T follicular helper cell (primary cell): ENCODE results near the gene EHMT1.
"Not testable (repeated sequence)": the region's sequence is repeated elsewhere in the genome, so short reads cannot be mapped to it uniquely, and the experiment has no call there.

Source experiments
- DNase-seq: peaks from one replicate; pipeline ENCODE4 v3.0.0-alpha.2; 2020; ENCODE audit warnings: low read depth

EHMT1 gene

DNA sequence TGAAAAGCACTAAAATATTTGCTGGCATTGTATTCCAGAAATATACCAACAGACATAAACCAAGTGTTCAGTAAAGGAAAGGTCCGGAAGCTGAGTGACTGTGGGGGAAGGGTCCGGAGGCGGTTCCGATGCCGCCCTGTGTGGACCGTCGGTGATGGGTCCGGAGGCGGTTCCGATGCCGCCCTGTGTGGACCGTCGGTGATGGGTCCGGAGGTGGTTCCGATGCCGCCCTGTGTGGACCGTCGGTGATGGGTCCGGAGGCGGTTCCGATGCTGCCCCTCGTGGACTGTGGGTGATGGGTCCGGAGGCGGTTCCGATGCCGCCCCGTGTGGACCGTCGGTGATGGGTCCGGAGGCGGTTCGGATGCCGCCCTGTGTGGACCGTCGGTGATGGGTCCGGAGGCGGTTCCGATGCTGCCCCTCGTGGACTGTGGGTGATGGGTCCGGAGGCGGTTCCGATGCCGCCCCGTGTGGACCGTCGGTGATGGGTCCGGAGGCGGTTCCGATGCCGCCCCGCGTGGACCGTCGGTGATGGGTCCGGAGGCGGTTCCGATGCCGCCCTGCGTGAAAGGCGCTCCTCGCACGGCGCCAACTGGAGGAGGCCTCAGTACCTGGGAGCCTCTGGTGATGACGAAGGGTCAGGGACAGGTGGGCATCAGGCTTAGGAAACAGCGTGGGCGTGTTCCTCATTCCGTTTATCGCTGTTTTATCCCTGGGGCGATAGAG, 191.1 kb downstream of the EHMT1 start:
- DNase-seq = not testable (repeated sequence)

DNA sequence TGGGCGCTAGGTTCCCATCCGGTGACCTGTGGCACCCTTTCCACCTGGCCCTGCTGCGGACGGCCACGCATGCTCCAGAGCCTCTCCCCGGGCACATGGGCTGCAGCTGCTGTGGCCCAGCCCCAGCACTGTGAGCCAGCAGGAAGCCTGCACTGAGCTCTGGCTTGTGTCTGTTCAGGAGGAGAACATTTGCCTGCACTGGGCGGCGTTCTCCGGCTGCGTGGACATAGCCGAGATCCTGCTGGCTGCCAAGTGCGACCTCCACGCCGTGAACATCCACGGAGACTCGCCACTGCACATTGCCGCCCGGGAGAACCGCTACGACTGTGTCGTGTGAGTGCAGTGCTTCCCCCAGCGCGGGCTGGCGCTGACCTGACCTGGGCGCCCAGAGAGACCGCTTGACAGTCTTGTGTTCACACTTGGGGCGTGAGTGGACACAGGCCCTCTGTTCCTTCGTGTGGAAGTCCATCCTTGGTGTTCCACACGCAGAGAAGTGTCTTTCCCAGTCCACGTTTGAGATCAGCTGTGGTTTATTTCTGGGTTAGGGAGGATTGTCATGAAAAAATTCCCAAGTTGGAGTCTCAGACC, 192.6 kb downstream of the EHMT1 start:
- no peak for DNase-seq

DNA sequence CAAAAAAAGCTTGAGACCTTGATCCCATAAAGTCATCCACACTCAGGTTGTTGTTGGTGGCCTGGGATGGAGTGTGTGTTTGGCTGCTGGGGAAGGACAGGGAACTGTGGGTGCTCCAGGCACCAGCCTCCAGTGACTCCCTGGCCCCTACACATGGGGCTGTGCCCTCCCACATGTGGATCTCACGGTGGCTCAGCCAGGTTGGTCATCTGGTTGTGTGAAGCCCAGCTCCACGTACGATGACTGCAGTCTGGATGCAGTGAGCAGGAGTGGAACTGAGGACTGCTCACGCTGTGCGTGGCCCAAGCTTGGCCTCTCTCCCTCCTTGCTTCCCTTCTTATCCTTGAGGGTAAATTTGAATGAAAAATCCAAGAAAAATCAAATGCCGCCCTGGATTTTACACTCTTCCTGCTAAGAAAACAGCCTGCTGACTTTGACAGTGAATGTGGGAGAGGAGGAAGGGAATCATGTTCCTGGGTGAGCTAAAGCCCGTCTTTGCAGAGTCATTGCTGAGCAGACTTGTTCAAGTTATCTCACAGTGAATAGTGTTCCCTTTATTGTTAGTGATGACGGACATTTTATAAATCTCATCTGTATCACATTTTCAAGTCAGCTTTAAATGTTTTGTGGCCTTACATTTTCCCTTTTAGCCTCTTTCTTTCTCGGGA, 193.7 kb downstream of the EHMT1 start:
- DNase-seq = no peak

GRCh38 chr9:137813167-137813566, 194.4 kb downstream of the EHMT1 start:
- DNase-seq = no peak

GRCh38 chr9:137813651-137814415, 195.0 kb downstream of the EHMT1 start:
- DNase-seq = no peak

GRCh38 chr9:137814436-137814835, 195.6 kb downstream of the EHMT1 start:
- no peak for DNase-seq

DNA sequence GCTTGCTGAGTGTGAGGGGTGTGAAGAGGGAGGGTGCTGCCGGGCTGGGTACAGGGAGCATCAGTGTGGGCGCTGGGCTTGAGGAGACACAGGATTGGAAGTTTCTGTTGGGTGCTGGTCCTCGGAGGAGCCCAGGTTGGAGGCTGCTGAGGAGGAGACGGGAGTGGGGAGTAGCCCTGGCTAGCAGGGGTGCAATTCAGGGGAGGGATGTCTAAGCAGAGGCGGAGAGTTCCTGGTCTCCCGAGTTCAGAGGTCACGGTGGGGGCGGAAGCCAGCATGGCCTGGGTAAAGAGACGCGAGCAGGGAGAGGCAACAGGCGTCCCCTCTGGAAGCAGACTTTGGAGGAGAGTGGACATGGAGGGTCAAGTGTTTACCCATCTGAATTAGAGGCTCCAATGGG, 196.0 kb downstream of the EHMT1 start:
- DNase-seq = no peak

GRCh38 chr9:137815256-137816255, 196.8 kb downstream of the EHMT1 start:
- DNase-seq = no peak

- no peak for DNase-seq
Observed at GRCh38 chr9:137816531-137817235, 197.9 kb downstream of the EHMT1 start.

DNA sequence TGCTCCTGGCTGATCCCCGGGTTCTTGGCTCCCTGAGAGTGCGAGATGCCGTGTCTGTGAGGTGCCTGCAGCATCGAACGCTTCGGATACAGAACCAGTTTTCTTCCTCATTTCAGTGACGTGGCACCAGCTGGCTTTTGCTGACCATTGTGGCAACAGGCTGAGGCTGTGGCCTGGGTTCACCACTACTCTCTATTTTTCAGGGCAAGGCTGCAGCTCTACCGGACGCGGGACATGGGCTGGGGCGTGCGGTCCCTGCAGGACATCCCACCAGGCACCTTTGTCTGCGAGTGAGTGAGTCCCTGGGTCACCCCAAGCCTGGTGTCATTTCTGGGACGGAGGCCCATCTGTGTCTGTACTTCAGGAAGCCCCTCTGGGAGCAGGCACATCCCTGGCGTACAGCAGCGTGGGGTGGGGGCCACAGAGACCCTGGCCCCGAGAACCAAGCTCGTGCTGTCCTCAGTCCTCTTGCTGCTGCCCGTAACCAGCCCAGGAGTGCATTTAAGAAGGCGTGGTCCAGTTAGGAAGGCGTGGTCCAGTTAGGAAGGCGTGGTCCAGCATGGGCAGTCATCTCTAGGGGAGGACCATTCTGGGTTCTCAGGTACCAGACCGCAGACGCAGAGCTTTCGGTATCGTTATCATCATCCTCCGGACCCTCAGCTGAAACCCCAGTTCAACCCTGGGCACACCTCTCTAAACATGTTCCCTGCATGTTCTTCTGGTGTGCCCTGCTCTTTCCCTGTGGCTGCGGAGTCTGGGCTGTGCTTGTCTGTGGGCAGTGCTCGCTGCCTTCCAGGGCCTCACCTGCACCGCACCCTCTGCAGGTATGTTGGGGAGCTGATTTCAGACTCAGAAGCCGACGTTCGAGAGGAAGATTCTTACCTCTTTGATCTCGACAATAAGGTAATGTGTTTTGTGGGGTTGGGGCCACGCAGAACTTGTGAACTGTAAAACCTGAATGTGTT, 198.7 kb downstream of the EHMT1 start:
- DNase-seq = no peak

DNA sequence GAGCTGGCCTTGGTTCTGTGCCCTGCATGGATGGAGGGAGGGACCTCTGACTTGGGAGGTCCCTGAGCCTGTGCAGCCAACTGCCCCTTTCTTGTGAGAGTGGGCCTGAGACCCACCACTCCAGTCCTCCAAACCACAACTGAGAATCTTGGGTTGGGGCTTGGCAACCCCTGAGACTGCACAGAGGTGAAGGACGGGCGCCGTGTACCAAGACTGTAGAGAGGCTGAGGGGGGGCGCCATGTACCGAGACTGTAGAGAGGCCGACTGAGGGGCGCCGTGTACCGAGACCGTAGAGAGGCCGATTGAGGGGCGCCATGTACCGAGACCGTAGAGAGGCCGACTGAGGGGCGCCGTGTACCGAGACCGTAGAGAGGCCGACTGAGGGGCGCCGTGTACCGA, 199.5 kb downstream of the EHMT1 start:
- DNase-seq = no peak

- DNase-seq = no peak
Observed at GRCh38 chr9:137820161-137820855, 201.5 kb downstream of the EHMT1 start.

DNA sequence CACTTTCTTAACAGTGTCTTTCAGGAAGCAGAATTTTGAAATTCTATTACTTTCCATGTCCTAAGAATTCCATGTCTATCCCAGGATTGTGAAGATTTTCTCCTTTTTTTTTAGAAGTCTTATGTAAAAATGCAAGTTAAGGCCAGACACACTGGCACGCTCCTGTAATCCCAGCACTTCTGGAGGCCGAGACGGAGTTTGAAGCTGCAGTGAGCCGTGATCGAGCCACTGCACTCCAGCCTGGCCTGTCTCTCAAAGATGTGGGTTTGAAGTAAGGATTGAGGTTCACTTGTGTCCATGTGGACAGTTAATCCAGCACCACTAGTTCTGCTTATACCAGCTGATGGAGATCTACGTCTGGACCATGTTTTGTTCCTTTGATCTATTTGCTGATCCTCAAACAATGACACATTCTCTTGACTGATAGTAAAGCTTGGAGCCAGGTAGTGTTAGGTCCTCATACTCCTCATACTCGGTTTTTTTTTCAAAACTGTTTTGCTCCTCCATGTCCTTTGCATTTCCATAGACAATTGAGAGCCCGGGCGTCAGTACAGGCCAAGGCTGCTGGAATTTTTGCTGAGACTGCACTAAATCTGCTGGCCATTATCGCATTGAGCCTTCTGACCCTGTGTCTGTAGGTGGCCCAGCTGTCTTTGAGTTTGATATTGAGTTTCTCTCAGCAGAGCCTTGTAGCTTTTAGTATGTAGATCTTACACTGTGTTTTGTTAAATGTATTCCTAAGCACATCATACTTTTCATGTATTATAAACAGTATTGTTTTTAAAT, 205.4 kb downstream of the EHMT1 start:
- DNase-seq = no peak

- no peak for DNase-seq
Observed at GRCh38 chr9:137825324-137825989, 206.7 kb downstream of the EHMT1 start.

DNA sequence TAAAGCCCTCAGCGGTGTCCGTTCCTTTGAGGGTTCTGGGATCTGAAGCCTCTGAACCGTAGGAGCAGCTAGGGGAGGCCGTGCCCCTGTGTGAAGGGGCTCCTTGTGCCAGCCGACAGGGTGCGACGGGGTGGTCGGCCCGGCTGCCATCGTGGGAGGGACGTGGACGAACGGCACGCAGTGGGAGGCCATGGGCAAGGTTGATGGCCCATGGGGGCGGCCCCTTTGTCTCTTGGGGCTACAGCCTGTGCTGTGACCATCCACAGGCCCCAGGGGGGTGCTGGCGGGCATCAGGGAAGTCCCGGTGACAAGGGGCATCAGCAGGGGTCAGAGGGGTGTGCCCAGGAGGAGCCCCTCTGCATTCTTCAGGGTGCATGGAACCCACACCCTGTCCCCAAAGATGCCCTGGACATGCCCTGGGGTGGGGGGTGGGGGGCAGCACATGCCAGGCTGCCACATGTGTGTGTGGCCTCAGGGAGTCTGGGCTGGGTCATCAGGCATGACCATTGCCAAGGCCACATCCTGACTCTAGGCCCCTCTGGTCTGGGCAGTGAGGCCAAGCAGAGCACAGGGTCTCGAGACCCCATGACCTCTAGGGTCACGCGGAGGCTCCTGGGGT, 209.2 kb downstream of the EHMT1 start:
- DNase-seq = no peak

GRCh38 chr9:137828527-137829259, 209.9 kb downstream of the EHMT1 start:
- DNase-seq = no peak
